Measurements from ENCODE around the gene MTOR. TPM values are rescaled to one million over a fixed set of nuclear protein-coding genes. Genes with fewer than 3 reads are reported as not detected.
"Not testable (repeated sequence)": the region's sequence is repeated elsewhere in the genome, so short reads cannot be mapped to it uniquely, and the experiment has no call there.

Gene MTOR
- total and polyA plus RNA-seq, 2 experiments from 2014 or later = 17.2 to 37.7 TPM

DNA sequence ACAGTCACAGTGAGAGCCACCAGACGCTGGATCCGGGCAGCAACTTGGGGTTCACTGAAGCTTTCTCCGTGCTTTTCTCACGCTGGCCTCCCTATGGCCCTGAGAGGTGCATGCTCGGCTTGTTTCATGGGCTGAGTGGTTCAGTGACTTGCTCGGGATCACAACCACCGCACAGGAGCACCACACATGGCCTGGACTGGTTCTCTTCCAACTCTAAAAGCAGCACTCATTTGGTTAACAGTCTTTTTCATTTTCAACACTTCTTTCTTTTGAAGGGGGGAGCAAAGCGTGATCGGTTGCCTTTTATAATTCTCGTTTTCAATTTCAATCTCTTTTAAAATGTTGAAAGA lies 36.8 kb upstream of the MTOR start:
- H3K36me3 ChIP-seq (replicated peaks; ENCODE audit: insufficient read depth, low read depth) = no peaks in the 10 kb centered on the region
- H3K27me3 ChIP-seq = no peaks in the 10 kb centered on the region
- DNase-seq (ENCODE audit: low spot score) = no peak
- no peak overlapping the region for H3K4me2 ChIP-seq
- H3K9me2 ChIP-seq (replicated peaks; ENCODE audit: insufficient read depth) = no peaks in the 10 kb centered on the region
- H3K4me1 ChIP-seq (ENCODE audit: insufficient read depth) = no peaks in the 10 kb centered on the region
- H3K4me3 ChIP-seq = no peak overlapping the region
- H3K9me3 ChIP-seq (ENCODE audit: low read depth) = no peaks in the 10 kb centered on the region
- no peaks in the 10 kb centered on the region for H4K20me1 ChIP-seq (ENCODE audit: insufficient read depth, poor library complexity, severe bottlenecking)
- H2AFZ ChIP-seq = no peak overlapping the region
- 87% methylated on average over 10 of the region's 10 CpGs for WGBS (ENCODE audit: low lambda C conversion rate, missing lambda C conversion rate)
- H3K79me2 ChIP-seq = no peaks in the 10 kb centered on the region
- TF ChIP-seq, protein P1, sequence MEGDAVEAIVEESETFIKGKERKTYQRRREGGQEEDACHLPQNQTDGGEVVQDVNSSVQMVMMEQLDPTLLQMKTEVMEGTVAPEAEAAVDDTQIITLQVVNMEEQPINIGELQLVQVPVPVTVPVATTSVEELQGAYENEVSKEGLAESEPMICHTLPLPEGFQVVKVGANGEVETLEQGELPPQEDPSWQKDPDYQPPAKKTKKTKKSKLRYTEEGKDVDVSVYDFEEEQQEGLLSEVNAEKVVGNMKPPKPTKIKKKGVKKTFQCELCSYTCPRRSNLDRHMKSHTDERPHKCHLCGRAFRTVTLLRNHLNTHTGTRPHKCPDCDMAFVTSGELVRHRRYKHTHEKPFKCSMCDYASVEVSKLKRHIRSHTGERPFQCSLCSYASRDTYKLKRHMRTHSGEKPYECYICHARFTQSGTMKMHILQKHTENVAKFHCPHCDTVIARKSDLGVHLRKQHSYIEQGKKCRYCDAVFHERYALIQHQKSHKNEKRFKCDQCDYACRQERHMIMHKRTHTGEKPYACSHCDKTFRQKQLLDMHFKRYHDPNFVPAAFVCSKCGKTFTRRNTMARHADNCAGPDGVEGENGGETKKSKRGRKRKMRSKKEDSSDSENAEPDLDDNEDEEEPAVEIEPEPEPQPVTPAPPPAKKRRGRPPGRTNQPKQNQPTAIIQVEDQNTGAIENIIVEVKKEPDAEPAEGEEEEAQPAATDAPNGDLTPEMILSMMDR (IDR thresholded peaks at IDR 0.05; ENCODE audit: poor library complexity) = no peak
- no peak for TF ChIP-seq EZH2 (IDR thresholded peaks at IDR 0.05; ENCODE audit: borderline replicate concordance)
- no peak for TF ChIP-seq EZH2phosphoT487 (IDR thresholded peaks at IDR 0.05; ENCODE audit: low read depth, severe bottlenecking, unreplicated experiment)
- H3K27ac ChIP-seq = no peak overlapping the region

- no peak overlapping the region for H3K4me3 ChIP-seq
- TF ChIP-seq EZH2 (IDR thresholded peaks at IDR 0.05; ENCODE audit: borderline replicate concordance) = no peak
- TF ChIP-seq, protein P1 (IDR thresholded peaks at IDR 0.05; ENCODE audit: poor library complexity) = no peak
- TF ChIP-seq EZH2phosphoT487 (IDR thresholded peaks at IDR 0.05; ENCODE audit: low read depth, severe bottlenecking, unreplicated experiment) = no peak
- no peaks in the 10 kb centered on the region for H3K79me2 ChIP-seq
- no peaks in the 10 kb centered on the region for H3K36me3 ChIP-seq (replicated peaks; ENCODE audit: insufficient read depth, low read depth)
- no peaks in the 10 kb centered on the region for H3K9me3 ChIP-seq (ENCODE audit: low read depth)
- 92% methylated on average over 11 of the region's 12 CpGs for WGBS (ENCODE audit: low lambda C conversion rate, missing lambda C conversion rate)
- H3K4me1 ChIP-seq (ENCODE audit: insufficient read depth) = no peaks in the 10 kb centered on the region
- H3K27ac ChIP-seq = no peak overlapping the region
- DNase-seq (ENCODE audit: low spot score) = no peak
- H4K20me1 ChIP-seq (ENCODE audit: insufficient read depth, poor library complexity, severe bottlenecking) = no peaks in the 10 kb centered on the region
- H3K27me3 ChIP-seq = no peaks in the 10 kb centered on the region
- no peak overlapping the region for H3K4me2 ChIP-seq
- no peak overlapping the region for H2AFZ ChIP-seq
- H3K9me2 ChIP-seq (replicated peaks; ENCODE audit: insufficient read depth) = no peaks in the 10 kb centered on the region
Observed at GRCh38 chr1:11298390-11299224, 36.3 kb upstream of the MTOR start.

- not testable (repeated sequence) for H3K9me3 ChIP-seq (ENCODE audit: low read depth); H3K79me2 ChIP-seq; H3K4me2 ChIP-seq; H3K36me3 ChIP-seq (replicated peaks; ENCODE audit: insufficient read depth, low read depth); H2AFZ ChIP-seq; H3K4me1 ChIP-seq (ENCODE audit: insufficient read depth); H3K4me3 ChIP-seq; H4K20me1 ChIP-seq (ENCODE audit: insufficient read depth, poor library complexity, severe bottlenecking); DNase-seq (ENCODE audit: low spot score); H3K9me2 ChIP-seq (replicated peaks; ENCODE audit: insufficient read depth); H3K27me3 ChIP-seq; H3K27ac ChIP-seq
- 99% methylated on average over 5 of the region's 5 CpGs for WGBS (ENCODE audit: low lambda C conversion rate, missing lambda C conversion rate)
Observed at GRCh38 chr1:11297774-11298173, 35.4 kb upstream of the MTOR start.

DNA sequence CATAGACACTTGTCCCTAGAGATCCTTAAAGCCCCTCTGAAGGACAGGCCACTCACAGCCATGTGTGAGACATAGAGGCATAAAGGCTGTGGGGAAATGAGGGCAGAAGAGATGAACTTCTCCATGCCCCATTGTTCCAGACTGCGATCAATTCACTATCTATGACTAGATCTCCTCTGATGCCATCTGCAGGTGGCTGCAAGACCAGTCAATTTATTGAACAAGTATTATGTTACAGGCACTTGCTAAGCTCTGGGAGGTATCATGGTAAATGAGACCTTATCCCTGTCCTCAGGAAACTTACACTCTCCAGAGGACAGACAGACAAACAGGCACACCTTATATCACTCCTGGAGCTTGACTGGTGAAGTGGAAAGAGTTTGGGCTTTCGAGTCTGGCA lies 33.6 kb upstream of the MTOR start:
- H3K27me3 ChIP-seq = no peaks in the 10 kb centered on the region
- DNase-seq (ENCODE audit: low spot score) = no peak
- no peaks in the 10 kb centered on the region for H3K4me1 ChIP-seq (ENCODE audit: insufficient read depth)
- H3K9me2 ChIP-seq (replicated peaks; ENCODE audit: insufficient read depth) = no peaks in the 10 kb centered on the region
- 91% methylated on average over 2 of the region's 2 CpGs for WGBS (ENCODE audit: low lambda C conversion rate, missing lambda C conversion rate)
- no peak overlapping the region for H3K27ac ChIP-seq
- H3K4me3 ChIP-seq = no peak overlapping the region
- H3K79me2 ChIP-seq = no peaks in the 10 kb centered on the region
- H3K9me3 ChIP-seq (ENCODE audit: low read depth) = no peaks in the 10 kb centered on the region
- H3K36me3 ChIP-seq (replicated peaks; ENCODE audit: insufficient read depth, low read depth) = no peaks in the 10 kb centered on the region
- TF ChIP-seq EZH2 (IDR thresholded peaks at IDR 0.05; ENCODE audit: borderline replicate concordance) = no peak
- no peak for TF ChIP-seq EZH2phosphoT487 (IDR thresholded peaks at IDR 0.05; ENCODE audit: low read depth, severe bottlenecking, unreplicated experiment)
- TF ChIP-seq, protein P1 (IDR thresholded peaks at IDR 0.05; ENCODE audit: poor library complexity) = no peak
- no peaks in the 10 kb centered on the region for H4K20me1 ChIP-seq (ENCODE audit: insufficient read depth, poor library complexity, severe bottlenecking)
- H3K4me2 ChIP-seq = no peak overlapping the region
- H2AFZ ChIP-seq = no peak overlapping the region
